GM23338 (cell line): Measurements from ENCODE around the gene IGDCC3. TPM values are rescaled to one million over a fixed set of nuclear protein-coding genes. Genes with fewer than 3 reads are reported as not detected.

Experiments
- ATAC-seq: fragments of 200-7000 bp; cut with Tn5 transposase; 3 replicates; pipeline ENCODE4 v1.9.1; 2020
- DNase-seq: peaks from one replicate; pipeline ENCODE4 v3.0.0-alpha.2; 2015; ENCODE audit warnings: low spot score
- H2AFZ ChIP-seq: fragments of 200-600 bp; sonication (generic); 2 replicates; pipeline ENCODE4 v1.8.0; 2016; ENCODE audit warnings: antibody characterized with exemption, mild to moderate bottlenecking, moderate library complexity
- H3F3A ChIP-seq: fragments of 200-600 bp; sonication (generic); replicated peaks from 2 replicates; pipeline ENCODE4 v1.8.0; 2017; ENCODE audit warnings: antibody characterized with exemption, mixed run types, low read depth
- H3K27ac ChIP-seq: fragments of 200-600 bp; sonication (generic); 2 replicates; pipeline ENCODE4 v1.6.1; 2016; ENCODE audit warnings: low read depth
- H3K27me3 ChIP-seq: fragments of 200-600 bp; sonication (generic); 2 replicates; pipeline ENCODE4 v1.8.0; 2016; ENCODE audit warnings: mild to moderate bottlenecking, mixed run types, moderate library complexity; ENCODE audit not compliant: insufficient read depth
- H3K36me3 ChIP-seq: fragments of 200-600 bp; sonication (generic); 2 replicates; pipeline ENCODE4 v1.8.0; 2016; ENCODE audit warnings: mild to moderate bottlenecking; ENCODE audit not compliant: insufficient read depth
- H3K4me1 ChIP-seq: fragments of 200-600 bp; sonication (generic); 2 replicates; pipeline ENCODE4 v1.8.0; 2016; ENCODE audit warnings: mild to moderate bottlenecking, moderate library complexity; ENCODE audit not compliant: insufficient read depth
- H3K4me2 ChIP-seq: fragments of 200-600 bp; sonication (generic); 2 replicates; pipeline ENCODE4 v1.7.1; 2017; ENCODE audit warnings: mixed run types
- H3K4me3 ChIP-seq: fragments of 200-600 bp; sonication (generic); 2 replicates; pipeline ENCODE4 v1.6.1; 2016; ENCODE audit warnings: mixed run types
- H3K79me2 ChIP-seq: fragments of 200-600 bp; sonication (generic); replicated peaks from 2 replicates; pipeline ENCODE4 v1.8.0; 2017; ENCODE audit warnings: mild to moderate bottlenecking; ENCODE audit not compliant: insufficient read depth
- H3K9me2 ChIP-seq: fragments of 200-600 bp; sonication (generic); 2 replicates; pipeline ENCODE4 v1.8.0; 2017; ENCODE audit not compliant: insufficient read depth
- H4K20me1 ChIP-seq: fragments of 200-600 bp; sonication (generic); replicated peaks from 2 replicates; pipeline ENCODE4 v1.8.0; 2017; ENCODE audit warnings: mild to moderate bottlenecking; ENCODE audit not compliant: insufficient read depth
- H3K27ac Mint-ChIP-seq: 2 replicates; pipeline ENCODE4 v1.8.0; 2020; ENCODE audit warnings: inconsistent platforms, mild to moderate bottlenecking, moderate library complexity, mixed read lengths
- H3K27me3 Mint-ChIP-seq: 3 replicates; pipeline ENCODE4 v1.8.0; 2022; ENCODE audit warnings: low read depth, mild to moderate bottlenecking, moderate library complexity, mixed read lengths, inconsistent platforms; ENCODE audit not compliant: insufficient read depth, poor library complexity
- H3K36me3 Mint-ChIP-seq: 3 replicates; pipeline ENCODE4 v1.8.0; 2021; ENCODE audit warnings: low read depth, mild to moderate bottlenecking, inconsistent platforms, moderate library complexity, mixed read lengths
- H3K4me1 Mint-ChIP-seq: 3 replicates; pipeline ENCODE4 v1.8.0; 2020; ENCODE audit warnings: mild to moderate bottlenecking, inconsistent platforms, mixed read lengths
- H3K4me3 Mint-ChIP-seq: 3 replicates; pipeline ENCODE4 v1.8.0; 2021; ENCODE audit warnings: moderate library complexity, mild to moderate bottlenecking, inconsistent platforms, mixed read lengths
- H3K9me3 Mint-ChIP-seq: 3 replicates; pipeline ENCODE4 v1.8.0; 2020; ENCODE audit warnings: moderate library complexity, mild to moderate bottlenecking, inconsistent platforms, mixed read lengths
- CREB1 ChIP-seq: fragments of 250-450 bp; sonication (Bioruptor Pico); IDR thresholded peaks from 2 replicates; pipeline ENCODE4 v1.5.0; 2020; ENCODE audit warnings: low read depth, mild to moderate bottlenecking, moderate library complexity
- EZH2phosphoT487 ChIP-seq: fragments of 200-600 bp; sonication (generic); IDR thresholded peaks from one replicate; pipeline ENCODE4 v1.8.1; 2018; ENCODE audit warnings: antibody characterized with exemption; ENCODE audit not compliant: unreplicated experiment
- JUNB ChIP-seq: IDR thresholded peaks from one replicate; pipeline ENCODE4 v1.6.1; 2016; ENCODE audit warnings: antibody characterized with exemption; ENCODE audit not compliant: unreplicated experiment
- NANOG ChIP-seq: IDR thresholded peaks from 2 replicates; pipeline ENCODE4 v1.6.1; 2016; ENCODE audit warnings: antibody characterized with exemption, borderline replicate concordance
- POLR2AphosphoS5 ChIP-seq: IDR thresholded peaks from 2 replicates; pipeline ENCODE4 v1.6.1; 2016; ENCODE audit warnings: antibody characterized with exemption, low read depth
- REST ChIP-seq: IDR thresholded peaks from one replicate; pipeline ENCODE4 v1.6.1; 2018; ENCODE audit warnings: antibody characterized with exemption; ENCODE audit not compliant: unreplicated experiment
- STAT1 ChIP-seq: IDR thresholded peaks from one replicate; pipeline ENCODE4 v1.6.1; 2016; ENCODE audit warnings: antibody characterized with exemption; ENCODE audit not compliant: unreplicated experiment
- ZNF331 ChIP-seq: fragments of 250-450 bp; sonication (Bioruptor Pico); IDR thresholded peaks from 2 replicates; pipeline ENCODE4 v1.5.0; 2020; ENCODE audit warnings: low read depth, mild to moderate bottlenecking, moderate library complexity
- ZNF462 ChIP-seq: fragments of 250-450 bp; sonication (Bioruptor Pico); IDR thresholded peaks from 2 replicates; pipeline ENCODE4 v1.5.0; 2020; ENCODE audit warnings: mild to moderate bottlenecking, moderate library complexity
- polyA plus RNA-seq: library from polyadenylated mRNA; unstranded; fragments of >200 nt; fragmentation: Nextera tagmentation; extraction: Ambion mirVana; gene quantifications from 2 replicates; pipeline ENCODE4 v1.2.1, GENCODE V29; 2016
- total RNA-seq: library from RNA; depleted of rRNA; stranded (reverse); fragments of >200 nt; shearing (Covaris generic); gene quantifications from 2 replicates; pipeline ENCODE4 v1.2.3, GENCODE V29; 2014

The IGDCC3 gene
- total and polyA plus RNA-seq, 2 experiments from 2014 or later: 15.3 to 30.7 TPM

DNA sequence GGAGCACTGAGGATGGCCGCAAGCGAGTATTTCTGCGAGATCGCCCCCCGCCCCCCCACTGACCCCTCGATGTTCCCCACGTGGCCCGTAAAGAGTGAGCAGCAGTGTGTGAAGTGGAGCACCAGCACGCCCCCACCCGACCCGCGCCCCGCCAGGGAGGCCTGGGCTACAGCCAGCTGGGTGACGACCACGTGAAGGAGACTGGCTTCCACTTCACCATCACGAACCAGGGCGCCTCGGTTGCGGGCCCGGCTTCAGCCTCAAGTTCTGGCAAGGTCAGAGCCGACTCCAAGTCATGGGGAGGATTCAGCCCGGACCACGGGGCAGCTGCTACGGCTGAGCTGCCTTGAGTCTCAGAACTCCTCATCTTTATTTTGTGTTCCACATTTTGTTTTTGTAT lies 75.7 kb downstream of the IGDCC3 start (continued):
- no peak for TF ChIP-seq REST
- no peak for TF ChIP-seq STAT1
- no peak for TF ChIP-seq JUNB
- TF ChIP-seq CREB1 (CRISPR knock-in tag): no peak
- no peak for TF ChIP-seq ZNF331 (CRISPR knock-in tag)
- TF ChIP-seq POLR2AphosphoS5: no peak

DNA sequence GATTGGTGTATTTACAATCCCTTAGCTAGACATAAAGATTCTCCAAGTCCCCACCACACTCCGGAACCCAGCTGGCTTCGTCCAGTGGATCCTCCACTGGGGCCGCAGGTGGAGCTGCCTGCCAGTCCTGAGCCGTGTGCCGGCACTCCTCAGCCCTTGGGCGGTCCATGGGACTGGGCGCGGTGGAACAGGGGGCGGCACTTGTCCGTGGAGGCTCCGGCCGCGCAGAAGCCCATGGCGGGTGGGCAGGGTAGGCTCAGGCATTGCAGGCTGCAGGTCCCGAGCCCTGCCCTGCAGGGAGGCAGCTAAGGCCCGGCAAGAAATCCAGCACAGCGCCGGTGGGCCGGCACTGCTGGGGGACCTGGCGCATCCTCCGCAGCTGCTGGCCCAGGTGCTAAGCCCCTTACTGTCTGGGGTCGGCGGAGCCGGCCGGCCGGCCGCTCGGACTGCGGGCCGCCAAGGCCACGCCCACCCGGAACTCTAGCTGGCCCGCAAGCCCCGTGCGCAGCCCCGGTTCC lies 76.8 kb downstream of the IGDCC3 start:
- DNase-seq (peak; percentile 74), ATAC-seq (no peak; the same call in 2 of the 3 replicates)
- H3K36me3 Mint-ChIP-seq: no peaks in the 10 kb centered on the region
- no peaks in the 10 kb centered on the region for H3K79me2 ChIP-seq
- peaks cover 12% of the 10 kb centered on the region for H3K4me1 Mint-ChIP-seq
- H3K4me1 ChIP-seq: no peaks in the 10 kb centered on the region
- no peak for TF ChIP-seq CREB1 (CRISPR knock-in tag)
- TF ChIP-seq NANOG: no peak
- no peak for TF ChIP-seq ZNF462 (CRISPR knock-in tag)
- no peak for TF ChIP-seq REST
- no peak for TF ChIP-seq EZH2phosphoT487
- peak overlapping the region; percentile 49 for H3K4me3 ChIP-seq
- H3K4me3 Mint-ChIP-seq: no peak overlapping the region
- no peaks in the 10 kb centered on the region; the same call in 1 of the 2 replicates for H3F3A ChIP-seq
- no peaks in the 10 kb centered on the region for H3K36me3 ChIP-seq
- H3K9me2 ChIP-seq: no peaks in the 10 kb centered on the region
- H3K27ac Mint-ChIP-seq: no peak overlapping the region
- no peaks in the 10 kb centered on the region for H4K20me1 ChIP-seq
- H3K27ac ChIP-seq: no peak overlapping the region
- peaks cover 11% of the 10 kb centered on the region; the same call in 2 of the 3 replicates for H3K9me3 Mint-ChIP-seq
- H3K27me3 Mint-ChIP-seq: peaks cover 30% of the 10 kb centered on the region
- H2AFZ ChIP-seq: peak overlapping the region; percentile 33; the same call in 1 of the 2 replicates
- peak overlapping the region; percentile 74 for H3K4me2 ChIP-seq
- no peaks in the 10 kb centered on the region for H3K27me3 ChIP-seq
